ENCODE measurements around the gene LEP.

Gene LEP

GRCh38 chr7:128221929-128222403 is 19.1 kb upstream of the LEP start:
- Histone ChIP-seq H3K9me3 (ENCODE audit: insufficient read depth, low read length) (no peaks in the 10 kb centered on the region), H3K4me3 (ENCODE audit: insufficient read length, low read depth) (no peak overlapping the region), H3K9ac (ENCODE audit: insufficient read length, low read depth) (no peak overlapping the region), H3K27me3 (ENCODE audit: insufficient read depth, insufficient read length) (peaks cover 3% of the 10 kb centered on the region), H3K4me1 (ENCODE audit: insufficient read depth, insufficient read length) (peaks cover 4% of the 10 kb centered on the region), H3K36me3 (ENCODE audit: insufficient read depth, insufficient read length, low read length) (no peaks in the 10 kb centered on the region)
- DNase-seq (ENCODE audit: low read depth, low spot score): no peak
- TF ChIP-seq YY1 (IDR thresholded peaks at IDR 0.05; ENCODE audit: insufficient read depth, insufficient read length): no peak
- TF ChIP-seq ZNF274 (IDR thresholded peaks at IDR 0.05; ENCODE audit: low read depth, low read length): no peak
- TF ChIP-seq SUZ12 (IDR thresholded peaks at IDR 0.05; ENCODE audit: extremely low read depth, insufficient read depth, insufficient read length): no peak

GRCh38 chr7:128226132-128226980 is 14.7 kb upstream of the LEP start:
- peaks cover 3% of the 10 kb centered on the region for H3K27me3 ChIP-seq (ENCODE audit: insufficient read depth, insufficient read length)
- no peak overlapping the region for H3K9ac ChIP-seq (ENCODE audit: insufficient read length, low read depth)
- no peak for DNase-seq (ENCODE audit: low read depth, low spot score)
- no peaks in the 10 kb centered on the region for H3K36me3 ChIP-seq (ENCODE audit: insufficient read depth, insufficient read length, low read length)
- H3K4me1 ChIP-seq (ENCODE audit: insufficient read depth, insufficient read length): peaks cover 4% of the 10 kb centered on the region
- H3K9me3 ChIP-seq (ENCODE audit: insufficient read depth, low read length): no peaks in the 10 kb centered on the region
- no peak overlapping the region for H3K4me3 ChIP-seq (ENCODE audit: insufficient read length, low read depth)
- TF ChIP-seq ZNF274 (IDR thresholded peaks at IDR 0.05; ENCODE audit: low read depth, low read length) (no peak), YY1 (IDR thresholded peaks at IDR 0.05; ENCODE audit: insufficient read depth, insufficient read length) (no peak), SUZ12 (IDR thresholded peaks at IDR 0.05; ENCODE audit: extremely low read depth, insufficient read depth, insufficient read length) (no peak)

GRCh38 chr7:128227271-128227670 is 13.8 kb upstream of the LEP start:
- Histone ChIP-seq H3K9ac (ENCODE audit: insufficient read length, low read depth) (no peak overlapping the region), H3K9me3 (ENCODE audit: insufficient read depth, low read length) (no peaks in the 10 kb centered on the region), H3K4me1 (ENCODE audit: insufficient read depth, insufficient read length) (no peaks in the 10 kb centered on the region), H3K4me3 (ENCODE audit: insufficient read length, low read depth) (no peak overlapping the region), H3K36me3 (ENCODE audit: insufficient read depth, insufficient read length, low read length) (no peaks in the 10 kb centered on the region), H3K27me3 (ENCODE audit: insufficient read depth, insufficient read length) (peaks cover 3% of the 10 kb centered on the region)
- no peak for DNase-seq (ENCODE audit: low read depth, low spot score)
- TF ChIP-seq YY1 (IDR thresholded peaks at IDR 0.05; ENCODE audit: insufficient read depth, insufficient read length): no peak
- no peak for TF ChIP-seq SUZ12 (IDR thresholded peaks at IDR 0.05; ENCODE audit: extremely low read depth, insufficient read depth, insufficient read length)
- TF ChIP-seq ZNF274 (IDR thresholded peaks at IDR 0.05; ENCODE audit: low read depth, low read length): no peak

- Histone ChIP-seq H3K4me1 (ENCODE audit: insufficient read depth, insufficient read length) (no peaks in the 10 kb centered on the region), H3K9ac (ENCODE audit: insufficient read length, low read depth) (no peak overlapping the region)
- no peak for TF ChIP-seq YY1 (IDR thresholded peaks at IDR 0.05; ENCODE audit: insufficient read depth, insufficient read length)
- TF ChIP-seq ZNF274 (IDR thresholded peaks at IDR 0.05; ENCODE audit: low read depth, low read length): no peak
- TF ChIP-seq SUZ12 (IDR thresholded peaks at IDR 0.05; ENCODE audit: extremely low read depth, insufficient read depth, insufficient read length): no peak
Measured at GRCh38 chr7:128231021-128231420, 10.1 kb upstream of the LEP start.

GRCh38 chr7:128231677-128232076 is 9.4 kb upstream of the LEP start:
- no peak for DNase-seq (ENCODE audit: low read depth, low spot score)
- H3K4me1 ChIP-seq (ENCODE audit: insufficient read depth, insufficient read length): no peaks in the 10 kb centered on the region
- TF ChIP-seq YY1 (IDR thresholded peaks at IDR 0.05; ENCODE audit: insufficient read depth, insufficient read length) (no peak), ZNF274 (IDR thresholded peaks at IDR 0.05; ENCODE audit: low read depth, low read length) (no peak), SUZ12 (IDR thresholded peaks at IDR 0.05; ENCODE audit: extremely low read depth, insufficient read depth, insufficient read length) (no peak)
- H3K9ac ChIP-seq (ENCODE audit: insufficient read length, low read depth): no peak overlapping the region
- no peaks in the 10 kb centered on the region for H3K27me3 ChIP-seq (ENCODE audit: insufficient read depth, insufficient read length)
- H3K36me3 ChIP-seq (ENCODE audit: insufficient read depth, insufficient read length, low read length): no peaks in the 10 kb centered on the region
- no peaks in the 10 kb centered on the region for H3K9me3 ChIP-seq (ENCODE audit: insufficient read depth, low read length)
- no peak overlapping the region for H3K4me3 ChIP-seq (ENCODE audit: insufficient read length, low read depth)

More at GRCh38 chr7:128231021-128231420, 10.1 kb upstream of the LEP start:
- DNase-seq (ENCODE audit: low read depth, low spot score): no peak
- no peak overlapping the region for H3K4me3 ChIP-seq (ENCODE audit: insufficient read length, low read depth)
- no peaks in the 10 kb centered on the region for H3K27me3 ChIP-seq (ENCODE audit: insufficient read depth, insufficient read length)
- no peaks in the 10 kb centered on the region for H3K36me3 ChIP-seq (ENCODE audit: insufficient read depth, insufficient read length, low read length)
- H3K9me3 ChIP-seq (ENCODE audit: insufficient read depth, low read length): no peaks in the 10 kb centered on the region

- no peak overlapping the region for H3K4me3 ChIP-seq (ENCODE audit: insufficient read length, low read depth)
- no peak for DNase-seq (ENCODE audit: low read depth, low spot score)
- no peak overlapping the region for H3K9ac ChIP-seq (ENCODE audit: insufficient read length, low read depth)
- no peaks in the 10 kb centered on the region for H3K27me3 ChIP-seq (ENCODE audit: insufficient read depth, insufficient read length)
- no peaks in the 10 kb centered on the region for H3K36me3 ChIP-seq (ENCODE audit: insufficient read depth, insufficient read length, low read length)
- TF ChIP-seq ZNF274 (IDR thresholded peaks at IDR 0.05; ENCODE audit: low read depth, low read length) (no peak), YY1 (IDR thresholded peaks at IDR 0.05; ENCODE audit: insufficient read depth, insufficient read length) (no peak), SUZ12 (IDR thresholded peaks at IDR 0.05; ENCODE audit: extremely low read depth, insufficient read depth, insufficient read length) (no peak)
- peaks cover 3% of the 10 kb centered on the region; the same call in 1 of the 2 replicates for H3K9me3 ChIP-seq (ENCODE audit: insufficient read depth, low read length)
- no peaks in the 10 kb centered on the region for H3K4me1 ChIP-seq (ENCODE audit: insufficient read depth, insufficient read length)
Measured at GRCh38 chr7:128233471-128233870, 7.6 kb upstream of the LEP start.

GRCh38 chr7:128234476-128235026 is 6.5 kb upstream of the LEP start:
- no peak for DNase-seq (ENCODE audit: low read depth, low spot score)
- Histone ChIP-seq H3K4me1 (ENCODE audit: insufficient read depth, insufficient read length) (no peaks in the 10 kb centered on the region), H3K4me3 (ENCODE audit: insufficient read length, low read depth) (no peak overlapping the region), H3K27me3 (ENCODE audit: insufficient read depth, insufficient read length) (no peaks in the 10 kb centered on the region), H3K36me3 (ENCODE audit: insufficient read depth, insufficient read length, low read length) (no peaks in the 10 kb centered on the region), H3K9me3 (ENCODE audit: insufficient read depth, low read length) (peaks cover 13% of the 10 kb centered on the region; the same call in 1 of the 2 replicates), H3K9ac (ENCODE audit: insufficient read length, low read depth) (no peak overlapping the region)
- TF ChIP-seq ZNF274 (IDR thresholded peaks at IDR 0.05; ENCODE audit: low read depth, low read length) (no peak), SUZ12 (IDR thresholded peaks at IDR 0.05; ENCODE audit: extremely low read depth, insufficient read depth, insufficient read length) (no peak), YY1 (IDR thresholded peaks at IDR 0.05; ENCODE audit: insufficient read depth, insufficient read length) (no peak)

Data from NT2/D1 (cell line).